Esophagus muscularis mucosa (tissue), 3 donors: ENCODE data around the gene STRADB.

Source experiments
- POLR2A ChIP-seq: fragments of 450-650 bp; IDR thresholded peaks from one replicate; pipeline ENCODE4 v1.6.1; 2017; ENCODE audit warnings: antibody characterized with exemption, moderate library complexity, mild to moderate bottlenecking, low read depth
- TF ChIP-seq, protein P1 (sequence below), 3 experiments: fragments of 200-600 bp in 2 of 3; fragments of 450-650 bp in 1 of 3; sonication (generic) in 2 of 3; IDR thresholded peaks; one replicate each; pipeline ENCODE4 v1.5.1; 2017 to 2019; ENCODE audit warnings: antibody characterized with exemption in 3 of 3, mild to moderate bottlenecking in 2 of 3, moderate library complexity in 1 of 3

DNA sequence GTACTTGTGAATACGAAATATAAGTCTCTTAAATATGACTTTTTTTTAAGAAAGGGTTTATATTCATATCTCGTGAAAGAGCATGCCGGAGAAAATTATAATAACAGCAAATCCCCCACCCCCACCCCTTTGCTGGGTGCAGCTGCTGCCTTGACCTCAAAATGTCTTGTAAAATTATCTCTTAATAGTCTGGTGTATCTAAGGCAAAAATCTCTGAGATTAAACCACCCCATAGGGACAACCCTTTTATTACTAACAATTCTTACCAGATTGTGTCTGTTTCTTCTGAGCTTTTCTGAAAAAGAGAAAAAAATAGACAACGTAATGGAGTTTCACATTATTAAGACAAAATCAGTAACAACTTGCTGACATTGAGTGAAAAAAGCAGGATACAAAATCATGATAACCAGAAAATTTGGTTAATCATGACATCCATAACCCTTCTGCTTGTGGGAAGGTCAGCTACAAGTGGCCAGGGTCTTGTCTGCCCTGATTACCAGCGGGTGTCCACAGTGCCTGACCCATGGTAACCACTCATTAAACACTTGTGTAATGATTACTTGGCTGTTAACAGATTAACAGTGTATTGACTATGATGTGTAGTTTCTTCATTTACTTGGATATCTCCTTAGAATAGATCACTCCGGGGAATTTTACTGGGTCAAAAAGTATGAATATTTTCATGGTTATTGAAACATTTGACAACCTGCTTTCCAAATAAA, 1.5 kb downstream of the STRADB start:
- TF ChIP-seq, protein P1, sequence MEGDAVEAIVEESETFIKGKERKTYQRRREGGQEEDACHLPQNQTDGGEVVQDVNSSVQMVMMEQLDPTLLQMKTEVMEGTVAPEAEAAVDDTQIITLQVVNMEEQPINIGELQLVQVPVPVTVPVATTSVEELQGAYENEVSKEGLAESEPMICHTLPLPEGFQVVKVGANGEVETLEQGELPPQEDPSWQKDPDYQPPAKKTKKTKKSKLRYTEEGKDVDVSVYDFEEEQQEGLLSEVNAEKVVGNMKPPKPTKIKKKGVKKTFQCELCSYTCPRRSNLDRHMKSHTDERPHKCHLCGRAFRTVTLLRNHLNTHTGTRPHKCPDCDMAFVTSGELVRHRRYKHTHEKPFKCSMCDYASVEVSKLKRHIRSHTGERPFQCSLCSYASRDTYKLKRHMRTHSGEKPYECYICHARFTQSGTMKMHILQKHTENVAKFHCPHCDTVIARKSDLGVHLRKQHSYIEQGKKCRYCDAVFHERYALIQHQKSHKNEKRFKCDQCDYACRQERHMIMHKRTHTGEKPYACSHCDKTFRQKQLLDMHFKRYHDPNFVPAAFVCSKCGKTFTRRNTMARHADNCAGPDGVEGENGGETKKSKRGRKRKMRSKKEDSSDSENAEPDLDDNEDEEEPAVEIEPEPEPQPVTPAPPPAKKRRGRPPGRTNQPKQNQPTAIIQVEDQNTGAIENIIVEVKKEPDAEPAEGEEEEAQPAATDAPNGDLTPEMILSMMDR (IDR thresholded peaks at IDR 0.05), result no peak
- TF ChIP-seq POLR2A, result no peak
